ENCODE data around the gene C16orf86. TPM values are rescaled to one million over a fixed set of nuclear protein-coding genes. Genes with fewer than 3 reads are reported as not detected.

C16orf86 gene
- total RNA-seq, 1 experiment from 2014 or later = 0.79 TPM

GRCh38 chr16:67661101-67661761 is 5.4 kb upstream of the C16orf86 start:
- ATAC-seq = no peak
- ChIA-PET CTCF (interaction anchor here (1.5 kb wide), 2 partner anchors 11 to 140 kb away, joined by 6 to 23 read pairs; no protein-coding TSS in a partner anchor), POLR2A (no interaction called here), RAD21 (ENCODE audit: low non-redundant PET in 1 of 2, low total read pairs in 2 of 2, uncharacterized antibody in 2 of 2, unreplicated experiment in 2 of 2) (no interaction called here)
- Histone ChIP-seq H3K27ac (ENCODE audit: low read depth, low read length) (peak overlapping the region; percentile 87; the same call in 1 of the 2 replicates), H4K20me1 (ENCODE audit: insufficient read depth) (no peaks in the 10 kb centered on the region), H3K9me2 (ENCODE audit: insufficient read depth) (no peaks in the 10 kb centered on the region), H3K9me3 (ENCODE audit: control insufficient read depth in 1 of 2, insufficient read depth in 1 of 2, low read depth in 1 of 2, low read length in 2 of 2) (no peaks in the 10 kb centered on the region), H3K36me3 (ENCODE audit: control insufficient read depth in 1 of 2, insufficient read depth in 2 of 2, low read length in 2 of 2) (peaks cover 0 to 6% of the 10 kb centered on the region in 2 experiments; a peak in 1 of 4 replicates), H3K4me3 (replicated peaks in 1 of 2; ENCODE audit: low read depth in 1 of 2, low read length in 2 of 2) (peak overlapping the region; percentile 48 to 53), H3K9ac (ENCODE audit: low read length) (peak overlapping the region; percentile 40; the same call in 1 of the 2 replicates), H3K4me2 (ENCODE audit: low read length) (peak overlapping the region; percentile 94), H2AFZ (ENCODE audit: low read depth, low read length, poor library complexity, severe bottlenecking) (no peak overlapping the region), H3K27me3 (ENCODE audit: insufficient read depth, low read length) (no peaks in the 10 kb centered on the region), H3K4me1 (ENCODE audit: control insufficient read depth in 1 of 2, insufficient read depth in 2 of 2, low read length in 2 of 2) (peaks cover 6 to 36% of the 10 kb centered on the region in 2 experiments; a peak in 3 of 4 replicates), H3K79me2 (ENCODE audit: insufficient read depth, low read length) (peaks cover 24% of the 10 kb centered on the region; the same call in 1 of the 2 replicates)
- DNase-seq (ENCODE audit: low read depth, low spot score) = no peak
- TF ChIP-seq POLR2A (IDR thresholded peaks at IDR 0.05; ENCODE audit: borderline replicate concordance, extremely low read depth, insufficient read depth, insufficient read length) (no peak), TCF7L2 (IDR thresholded peaks at IDR 0.05; ENCODE audit: borderline replicate concordance, extremely low read depth, insufficient read depth, insufficient read length) (no peak), ZNF274 (IDR thresholded peaks at IDR 0.05; ENCODE audit: low read depth, low read length) (no peak), EGR1 (IDR thresholded peaks at IDR 0.05; ENCODE audit: low read depth) (no peak)
- BruUV-seq (replicated peaks) = no TSS peak
- intact Hi-C loops (cut with micrococcal nuclease) = loop anchor here (10.0 kb wide), 1 partner anchor 706 kb away; no protein-coding TSS in a partner anchor

DNA sequence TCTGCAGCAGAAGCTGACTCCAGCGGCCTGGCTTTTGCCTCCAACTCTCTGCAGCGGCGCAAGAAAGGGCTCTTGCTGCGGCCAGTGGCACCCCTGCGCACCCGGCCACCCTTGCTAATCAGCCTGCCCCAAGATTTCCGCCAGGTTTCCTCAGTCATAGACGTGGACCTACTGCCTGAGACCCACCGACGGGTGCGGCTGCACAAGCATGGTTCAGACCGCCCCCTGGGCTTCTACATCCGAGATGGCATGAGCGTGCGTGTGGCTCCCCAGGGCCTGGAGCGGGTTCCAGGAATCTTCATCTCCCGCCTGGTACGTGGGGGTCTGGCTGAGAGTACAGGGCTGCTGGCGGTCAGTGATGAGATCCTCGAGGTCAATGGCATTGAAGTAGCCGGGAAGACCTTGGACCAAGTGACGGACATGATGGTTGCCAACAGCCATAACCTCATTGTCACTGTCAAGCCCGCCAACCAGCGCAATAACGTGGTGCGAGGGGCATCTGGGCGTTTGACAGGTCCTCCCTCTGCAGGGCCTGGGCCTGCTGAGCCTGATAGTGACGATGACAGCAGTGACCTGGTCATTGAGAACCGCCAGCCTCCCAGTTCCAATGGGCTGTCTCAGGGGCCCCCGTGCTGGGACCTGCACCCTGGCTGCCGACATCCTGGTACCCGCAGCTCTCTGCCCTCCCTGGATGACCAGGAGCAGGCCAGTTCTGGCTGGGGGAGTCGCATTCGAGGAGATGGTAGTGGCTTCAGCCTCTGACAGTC is 4.5 kb upstream of the C16orf86 start:
- Histone ChIP-seq H3K9me3 (ENCODE audit: control insufficient read depth in 1 of 2, insufficient read depth in 1 of 2, low read depth in 1 of 2, low read length in 2 of 2) (no peaks in the 10 kb centered on the region), H3K9me2 (ENCODE audit: insufficient read depth) (no peaks in the 10 kb centered on the region), H3K4me3 (replicated peaks in 1 of 2; ENCODE audit: low read depth in 1 of 2, low read length in 2 of 2) (no peak overlapping the region), H4K20me1 (ENCODE audit: insufficient read depth) (no peaks in the 10 kb centered on the region), H3K27me3 (ENCODE audit: insufficient read depth, low read length) (no peaks in the 10 kb centered on the region), H3K79me2 (ENCODE audit: insufficient read depth, low read length) (peaks cover 24% of the 10 kb centered on the region; the same call in 1 of the 2 replicates), H3K9ac (ENCODE audit: low read length) (no peak overlapping the region), H3K27ac (ENCODE audit: low read depth, low read length) (0 out of 2 replicates have a peak overlapping the region, but pooled peaks have one; percentile 10), H3K4me2 (ENCODE audit: low read length) (peak overlapping the region; percentile 94; the same call in 1 of the 2 replicates), H3K4me1 (ENCODE audit: control insufficient read depth in 1 of 2, insufficient read depth in 2 of 2, low read length in 2 of 2) (peaks cover 6 to 42% of the 10 kb centered on the region in 2 experiments; a peak in 3 of 4 replicates), H2AFZ (ENCODE audit: low read depth, low read length, poor library complexity, severe bottlenecking) (no peak overlapping the region), H3K36me3 (ENCODE audit: control insufficient read depth in 1 of 2, insufficient read depth in 2 of 2, low read length in 2 of 2) (peaks cover 0 to 6% of the 10 kb centered on the region in 2 experiments; a peak in 1 of 4 replicates)
- no peak for DNase-seq (ENCODE audit: low read depth, low spot score)
- ChIA-PET POLR2A (no interaction called here), CTCF (interaction anchor here (1.1 to 2.0 kb wide), 2 partner anchors 99 to 141 kb away, joined by 3 to 13 read pairs; no protein-coding TSS in a partner anchor), RAD21 (ENCODE audit: low non-redundant PET in 1 of 2, low total read pairs in 2 of 2, uncharacterized antibody in 2 of 2, unreplicated experiment in 2 of 2) (no interaction called here)
- intact Hi-C loops (cut with micrococcal nuclease) = loop anchor here (10.0 kb wide), 1 partner anchor 707 kb away; no protein-coding TSS in a partner anchor
- BruUV-seq (replicated peaks) = TSS peak; percentile 33
- TF ChIP-seq SRF (IDR thresholded peaks at IDR 0.05; ENCODE audit: low read depth) (no peak), EZH2 (IDR thresholded peaks at IDR 0.05) (no peak), EZH2phosphoT487 (IDR thresholded peaks at IDR 0.05; ENCODE audit: borderline replicate concordance) (no peak)
- no peak for ATAC-seq

Measured in HCT116 (cell line).